Germinal center (tissue), 1 donor: Measurements from ENCODE around the gene PAPOLB.
"Not testable (repeated sequence)": the region's sequence is repeated elsewhere in the genome, so short reads cannot be mapped to it uniquely, and the experiment has no call there.

Experiments used
- DNase-seq: peaks from one replicate; pipeline ENCODE4 v3.0.0; 2012; ENCODE audit warnings: mixed read lengths, low spot score

The PAPOLB gene

DNA sequence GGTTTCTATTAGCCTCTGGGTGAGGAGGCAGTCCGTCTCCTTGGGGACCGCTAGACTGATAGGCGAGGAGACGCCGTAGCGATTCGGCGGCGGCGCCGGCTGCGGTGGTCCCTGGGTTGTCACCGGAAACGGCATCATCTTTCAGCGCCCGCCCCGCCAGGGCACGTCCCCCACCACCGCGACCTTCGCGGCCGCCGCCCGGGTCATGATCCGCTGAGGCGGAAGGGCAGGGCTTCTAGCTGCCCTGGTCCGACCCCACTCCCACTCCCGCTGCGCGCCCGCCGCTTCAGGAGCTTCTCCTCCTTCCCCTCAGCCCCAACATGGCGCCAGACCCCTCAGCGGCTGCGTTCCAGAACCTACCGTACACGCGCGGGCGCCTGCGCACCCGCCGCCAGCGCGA is at the start of gene PAPOLB:
Gene PAPOLB, minus strand, starts transcription at position 358 of the 400 bp plus-strand sequence. Its CDS starts 220 bp downstream, at position 138.
- DNase-seq = no peak

DNA sequence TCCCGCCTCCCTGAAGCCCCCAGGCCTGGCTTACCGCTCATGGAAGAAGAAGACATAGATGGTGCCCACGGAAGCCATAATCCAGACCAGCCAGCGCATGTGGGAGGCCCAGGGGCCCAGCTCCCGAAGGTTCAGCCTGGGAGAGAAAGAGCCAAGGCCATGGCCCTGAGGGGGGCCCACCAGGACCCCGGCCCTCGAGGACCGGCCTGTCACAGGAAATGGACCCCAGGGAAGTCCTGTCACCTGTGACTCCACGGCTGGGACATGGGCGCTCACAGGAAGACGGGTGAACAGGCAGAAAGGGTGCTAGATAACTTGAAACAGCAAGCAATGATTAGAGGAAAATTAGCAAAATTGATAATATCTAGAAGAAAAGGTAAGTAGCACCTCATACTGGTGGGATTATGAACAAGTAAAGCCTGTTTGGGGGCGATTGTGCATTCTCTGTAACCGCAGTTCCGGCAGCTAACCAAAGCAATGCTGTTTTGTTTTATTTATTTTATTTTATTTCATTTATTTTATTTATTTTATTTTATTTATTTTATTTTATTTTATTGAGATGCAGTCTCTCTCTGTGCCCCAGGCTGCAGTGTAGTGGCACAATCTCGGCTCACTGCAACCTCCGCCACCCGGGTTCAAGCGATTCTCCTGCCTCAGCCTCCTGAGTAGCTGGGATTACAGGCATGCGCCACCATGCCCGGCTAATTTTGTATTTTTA is 49.4 kb upstream of the PAPOLB start:
- no peak for DNase-seq

GRCh38 chr7:4906682-4907081 is 44.9 kb upstream of the PAPOLB start:
- DNase-seq = no peak

- no peak for DNase-seq
Observed at GRCh38 chr7:4905171-4905570, 43.3 kb upstream of the PAPOLB start.

GRCh38 chr7:4904346-4904745 is 42.5 kb upstream of the PAPOLB start:
- DNase-seq = no peak

DNA sequence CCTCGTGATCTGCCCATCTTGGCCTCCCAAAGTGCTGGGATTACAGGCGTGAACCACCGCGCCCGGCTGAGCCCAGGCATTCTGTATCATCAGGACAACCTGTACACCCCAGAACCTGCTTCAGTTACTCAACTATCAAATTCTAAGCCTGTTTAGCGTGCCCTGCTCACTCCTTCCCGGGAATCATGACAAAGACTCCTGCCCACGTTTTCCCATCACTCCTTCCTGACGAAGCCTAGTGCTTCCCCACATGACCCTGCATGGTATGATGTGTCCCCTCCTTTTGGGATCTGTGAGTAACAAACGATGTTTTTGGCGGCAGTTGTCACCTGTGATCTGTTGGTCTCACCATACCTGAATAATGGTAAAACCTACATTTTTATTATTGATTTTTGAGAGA is 33.9 kb upstream of the PAPOLB start:
- DNase-seq = no peak

- DNase-seq = no peak
Observed at GRCh38 chr7:4894482-4894881, 32.7 kb upstream of the PAPOLB start.

DNA sequence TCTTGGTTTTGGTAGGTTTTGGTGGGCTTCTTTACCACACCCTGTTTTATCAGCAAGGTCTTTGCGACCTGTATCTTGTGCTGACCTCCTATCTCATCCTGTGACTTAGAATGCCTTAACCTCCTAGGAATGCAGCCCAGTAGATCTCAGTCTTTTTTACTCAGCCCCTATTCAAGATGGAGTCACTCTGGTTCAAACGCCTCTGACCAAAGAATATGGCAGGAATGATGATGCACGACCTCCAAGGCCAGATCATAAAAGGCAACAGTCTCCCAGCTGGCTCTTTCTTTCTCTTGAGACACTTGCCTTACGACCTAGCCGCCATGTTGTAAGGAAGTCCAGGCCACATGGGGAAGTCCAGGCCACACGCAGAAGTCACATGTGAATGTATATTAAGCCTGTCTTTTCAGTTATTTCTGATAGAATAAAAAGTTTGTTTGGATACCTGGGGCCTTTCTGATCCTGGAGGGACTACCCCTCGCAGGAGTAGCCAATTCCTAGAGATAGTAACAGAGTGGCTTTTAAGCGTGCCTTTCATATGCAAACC is 32.2 kb upstream of the PAPOLB start:
- DNase-seq = no peak

DNA sequence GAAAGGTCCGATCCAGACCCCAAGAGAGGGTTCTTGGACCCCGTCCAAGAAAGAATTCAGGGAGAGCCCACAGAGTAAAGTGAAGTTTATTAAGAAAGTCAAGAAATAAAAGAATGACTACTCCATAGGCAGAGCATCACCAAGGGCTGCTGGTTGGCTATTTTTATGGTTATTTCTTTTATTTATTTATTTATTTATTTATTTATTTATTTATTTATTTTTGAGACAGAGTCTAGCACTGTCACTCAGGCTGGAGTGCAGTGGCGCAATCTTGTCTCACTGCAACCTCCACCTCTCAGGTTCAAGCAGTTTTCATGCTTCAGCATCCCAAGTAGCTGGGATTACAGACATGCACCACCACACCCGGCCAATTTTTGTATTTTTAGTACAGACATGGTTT is 31.4 kb upstream of the PAPOLB start:
- not testable (repeated sequence) for DNase-seq

- DNase-seq = not testable (repeated sequence)
Observed at GRCh38 chr7:4891522-4891921, 29.7 kb upstream of the PAPOLB start.

- no peak for DNase-seq
Observed at GRCh38 chr7:4889682-4890081, 27.9 kb upstream of the PAPOLB start.

DNA sequence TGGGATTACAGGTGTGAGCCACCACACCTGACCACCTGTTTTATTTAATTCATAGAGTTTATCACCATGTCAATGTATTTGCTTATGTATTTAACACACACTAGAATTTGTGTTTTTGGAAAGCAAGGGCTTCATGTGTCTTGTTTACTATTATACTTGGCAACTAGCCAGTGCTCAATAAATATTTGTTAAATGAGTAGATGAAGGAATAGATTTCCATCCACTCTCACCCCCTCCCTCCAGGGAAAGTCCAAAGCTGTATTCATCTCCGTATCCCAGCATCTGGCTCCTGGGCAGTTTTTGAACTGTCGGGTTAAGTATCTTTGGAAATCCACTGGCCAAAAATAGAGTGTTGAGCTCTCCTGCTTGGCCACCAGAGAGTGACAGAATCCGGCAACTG is 26.3 kb upstream of the PAPOLB start:
- no peak for DNase-seq

- no peak for DNase-seq
Observed at GRCh38 chr7:4886671-4887070, 24.8 kb upstream of the PAPOLB start.

GRCh38 chr7:4885317-4885807 is 23.5 kb upstream of the PAPOLB start:
- no peak for DNase-seq

- no peak for DNase-seq
Observed at GRCh38 chr7:4884164-4884563, 22.3 kb upstream of the PAPOLB start.

- DNase-seq = peak; percentile 93
Observed at GRCh38 chr7:4883372-4884144, 21.7 kb upstream of the PAPOLB start, which contains the start of gene RADIL. RADIL (minus strand) TSS chr7:4883716; CDS start chr7:4878139, 5,577 bp downstream.

DNA sequence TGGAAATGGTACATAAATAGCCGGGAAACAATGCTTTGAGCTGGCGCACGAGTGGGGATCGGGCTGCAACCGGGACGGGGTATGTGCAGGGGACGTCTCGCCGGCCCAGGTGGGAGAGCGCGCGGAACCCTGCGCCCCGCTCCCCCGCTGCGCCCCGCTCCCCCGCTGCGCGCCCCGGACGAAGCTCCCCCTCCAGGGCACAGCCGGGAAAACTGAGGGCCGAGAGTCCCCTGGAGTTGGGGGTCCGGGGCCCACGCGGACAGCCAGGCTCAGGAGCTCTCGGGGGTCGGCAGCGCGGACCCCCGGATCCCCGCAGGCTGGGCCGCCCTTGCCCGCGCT is 21.2 kb upstream of the PAPOLB start:
- no peak for DNase-seq

DNA sequence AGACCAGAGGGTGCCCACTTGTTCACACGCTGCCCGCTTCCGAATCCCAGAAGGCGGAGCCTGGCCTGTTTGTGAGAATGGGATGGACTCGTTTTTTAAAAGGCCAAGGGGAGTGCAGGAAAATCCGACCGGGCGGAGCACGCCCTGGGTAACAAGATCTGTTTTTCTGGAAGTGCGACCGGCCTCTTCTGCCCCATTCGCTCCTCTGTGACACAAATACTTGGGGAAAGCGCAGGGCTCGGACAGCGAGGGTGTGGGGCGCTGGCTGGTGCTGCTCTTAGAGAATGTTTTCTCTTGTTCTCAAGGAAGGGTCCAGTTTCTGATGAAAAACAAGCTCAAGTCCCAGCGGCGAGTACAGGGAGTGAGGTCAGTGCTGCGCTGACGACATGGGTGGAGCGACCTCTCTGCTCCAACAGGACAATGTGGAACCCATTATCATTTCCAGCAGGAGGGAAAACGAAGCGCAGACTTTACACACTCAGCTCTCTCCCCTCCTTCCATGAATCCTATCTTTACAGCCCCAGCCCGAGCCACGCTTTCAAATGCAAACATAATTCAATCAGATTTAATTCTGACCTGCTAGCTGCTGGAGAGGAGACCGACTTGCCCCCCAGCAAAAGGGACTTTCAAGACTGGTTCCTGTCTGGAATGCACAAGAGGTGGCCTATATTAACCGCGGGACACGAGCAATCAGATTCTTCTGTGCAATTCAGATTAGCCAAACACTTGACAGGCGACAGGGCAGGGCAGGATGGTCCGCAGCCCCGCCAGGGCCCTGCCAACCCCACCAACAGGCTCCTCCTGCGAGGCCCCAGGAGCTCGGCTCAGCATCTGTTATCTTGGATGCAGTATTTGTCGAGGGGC is 20.6 kb upstream of the PAPOLB start:
- DNase-seq = no peak

GRCh38 chr7:4880218-4880617 is 18.4 kb upstream of the PAPOLB start:
- DNase-seq = no peak

DNA sequence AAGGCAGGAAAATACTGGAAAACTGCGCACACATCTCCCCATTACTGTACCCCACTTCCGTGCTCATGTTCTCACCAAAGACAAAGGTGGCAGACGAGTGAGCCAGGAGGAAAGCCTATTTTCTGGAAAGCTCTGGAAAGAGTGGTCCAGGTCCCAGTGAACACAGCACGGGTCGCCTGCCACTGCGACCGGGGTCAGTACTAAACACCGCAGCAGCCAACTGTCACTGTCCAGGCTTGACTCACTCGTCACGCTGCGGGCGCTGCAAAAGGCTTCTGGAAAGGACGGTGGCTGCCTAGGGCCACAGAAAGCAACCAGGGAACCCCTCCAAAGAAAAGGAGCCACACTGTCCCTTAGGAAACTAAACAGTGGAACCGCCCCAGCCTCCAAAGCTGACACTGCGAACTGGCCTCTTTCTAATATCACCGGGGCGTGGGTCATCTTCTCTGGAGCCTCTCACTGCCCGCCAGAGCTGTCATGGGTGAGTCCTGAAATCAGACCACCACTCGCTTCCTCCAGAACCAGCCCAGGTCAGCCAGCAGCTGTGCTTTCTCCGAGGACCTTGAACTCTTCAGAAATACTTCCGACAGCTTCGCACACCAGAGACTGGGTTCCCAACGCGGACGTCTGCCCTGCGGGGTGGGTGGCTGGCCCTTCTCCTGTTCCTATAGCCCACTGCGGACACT is 17.7 kb upstream of the PAPOLB start:
- DNase-seq = no peak
